IMR-90 (cell line): ENCODE results near the gene SHROOM4. TPM values are rescaled to one million over a fixed set of nuclear protein-coding genes. Genes with fewer than 3 reads are reported as not detected.

Source experiments
- ATAC-seq: fragments of 200-7000 bp; cut with Tn5 transposase; 2 replicates; pipeline ENCODE4 v1.9.1; 2020; ENCODE audit warnings: low read depth, mild to moderate bottlenecking, moderate library complexity
- BruUV-seq: library from RNA; stranded (reverse); fragments of 400-500 nt; replicated peaks from 2 replicates; lab custom pipeline; 2021; lab: Mats Ljungman, UMichigan
- CTCF ChIA-PET: fragments of 300-600 bp; formaldehyde crosslinking; extraction: SDS; loops from one replicate; lab custom pipeline; 2021; ENCODE audit warnings: antibody characterized with exemption; lab: Yijun Ruan, JAX
- POLR2A ChIA-PET: fragments of 300-600 bp; sonication (Branson Sonifier 250); formaldehyde crosslinking; loops from one replicate; lab custom pipeline; 2022; ENCODE audit warnings: antibody characterized with exemption; ENCODE audit not compliant: unreplicated experiment; lab: Charles Lee
- DNase-seq: peaks from one replicate; pipeline ENCODE4 v3.0.0; 2013
- H2AFZ ChIP-seq: replicated peaks from 2 replicates; pipeline ENCODE3; 2013; ENCODE audit warnings: low read length, mild to moderate bottlenecking; ENCODE audit not compliant: poor library complexity
- H2AK5ac ChIP-seq: 2 replicates; pipeline ENCODE4 v1.6.1; 2013; ENCODE audit warnings: low read depth, low read length, inconsistent platforms
- H2AK9ac ChIP-seq: replicated peaks from 2 replicates; pipeline ENCODE3; 2013; ENCODE audit warnings: mild to moderate bottlenecking, low read depth, low read length, moderate library complexity; ENCODE audit not compliant: poor library complexity
- H2BK120ac ChIP-seq: 2 replicates; pipeline ENCODE4 v1.6.1; 2013; ENCODE audit warnings: low read depth, low read length, inconsistent platforms
- H2BK15ac ChIP-seq: 3 replicates; pipeline ENCODE4 v1.6.1; 2013; ENCODE audit warnings: low read depth, low read length, inconsistent platforms
- H2BK20ac ChIP-seq: 2 replicates; pipeline ENCODE4 v1.6.1; 2013; ENCODE audit warnings: low read depth, mild to moderate bottlenecking, inconsistent platforms, low read length, moderate library complexity
- H2BK5ac ChIP-seq: 2 replicates; pipeline ENCODE4 v1.6.1; 2013; ENCODE audit warnings: mild to moderate bottlenecking, low read depth, low read length, inconsistent platforms; ENCODE audit not compliant: poor library complexity, severe bottlenecking
- H3K14ac ChIP-seq: replicated peaks from 2 replicates; pipeline ENCODE4 v1.6.1; 2013; ENCODE audit warnings: low read depth, low read length, inconsistent platforms
- H3K18ac ChIP-seq: 2 replicates; pipeline ENCODE4 v1.6.1; 2013; ENCODE audit warnings: low read depth, low read length, control low read depth
- H3K23ac ChIP-seq: 2 replicates; pipeline ENCODE4 v1.6.1; 2013; ENCODE audit warnings: low read depth, low read length, inconsistent platforms
- H3K27ac ChIP-seq: 2 replicates; pipeline ENCODE4 v1.5.1; 2013; ENCODE audit warnings: mild to moderate bottlenecking, control low read depth, low read length; ENCODE audit not compliant: insufficient read depth
- H3K27me3 ChIP-seq: 2 replicates; pipeline ENCODE4 v1.6.1; 2013; ENCODE audit warnings: low read length; ENCODE audit not compliant: control insufficient read depth, insufficient read depth
- H3K36me3 ChIP-seq: 2 replicates; pipeline ENCODE4 v1.6.1; 2013; ENCODE audit warnings: low read length, mixed read lengths; ENCODE audit not compliant: control insufficient read depth, insufficient read depth
- H3K4ac ChIP-seq: 2 replicates; pipeline ENCODE4 v1.6.1; 2013; ENCODE audit warnings: low read depth, low read length, inconsistent platforms
- H3K4me1 ChIP-seq: 2 replicates; pipeline ENCODE4 v1.6.1; 2013; ENCODE audit warnings: low read length, mixed read lengths; ENCODE audit not compliant: control insufficient read depth, insufficient read depth
- H3K4me2 ChIP-seq: 2 replicates; pipeline ENCODE4 v1.6.1; 2013; ENCODE audit warnings: low read depth, mild to moderate bottlenecking, control low read depth, low read length, moderate library complexity
- H3K4me3 ChIP-seq: 2 replicates; pipeline ENCODE4 v1.5.1; 2013; ENCODE audit warnings: low read depth, mild to moderate bottlenecking, control low read depth, low read length, moderate library complexity; ENCODE audit not compliant: insufficient read depth
- H3K56ac ChIP-seq: 2 replicates; pipeline ENCODE4 v1.6.1; 2013; ENCODE audit warnings: low read length, inconsistent platforms; ENCODE audit not compliant: insufficient read depth; ENCODE audit errors: extremely low read depth
- H3K79me1 ChIP-seq, 2 experiments: 2 replicates each; pipeline ENCODE4 v1.6.1; 2013; ENCODE audit warnings: low read length in 2 of 2, inconsistent platforms in 1 of 2, low read depth in 1 of 2
- H3K9ac ChIP-seq: 2 replicates; pipeline ENCODE4 v1.6.1; 2013; ENCODE audit warnings: low read depth, low read length, control low read depth
- H3K9me1 ChIP-seq: 2 replicates; pipeline ENCODE4 v1.6.1; 2013; ENCODE audit warnings: low read length, inconsistent platforms; ENCODE audit not compliant: insufficient read depth
- H3K9me3 ChIP-seq: 2 replicates; pipeline ENCODE4 v1.6.1; 2013; ENCODE audit warnings: low read length; ENCODE audit not compliant: control insufficient read depth, insufficient read depth
- H4K20me1 ChIP-seq: 2 replicates; pipeline ENCODE4 v1.6.1; 2013; ENCODE audit warnings: low read length, inconsistent platforms; ENCODE audit not compliant: insufficient read depth
- H4K5ac ChIP-seq: 2 replicates; pipeline ENCODE4 v1.6.1; 2013; ENCODE audit warnings: mild to moderate bottlenecking, low read depth, low read length, control low read depth
- H4K8ac ChIP-seq, 2 experiments: 2 replicates each; pipeline ENCODE4 v1.6.1; 2013; ENCODE audit warnings: low read depth in 2 of 2, low read length in 2 of 2, control low read depth in 1 of 2, inconsistent platforms in 1 of 2
- H4K91ac ChIP-seq: 2 replicates; pipeline ENCODE4 v1.6.1; 2013; ENCODE audit warnings: low read depth, low read length, inconsistent platforms; ENCODE audit not compliant: insufficient read depth
- BHLHE40 ChIP-seq: fragments of 150-350 bp; IDR thresholded peaks from 2 replicates; pipeline ENCODE4 v1.6.1; 2016; ENCODE audit warnings: mild to moderate bottlenecking, low read depth, low read length
- CEBPB ChIP-seq: IDR thresholded peaks from 2 replicates; pipeline ENCODE4 v1.6.1; 2012; ENCODE audit warnings: low read depth, low read length, improper control_type of control experiment
- CHD1 ChIP-seq: IDR thresholded peaks from 2 replicates; pipeline ENCODE4 v1.6.1; 2012; ENCODE audit warnings: low read depth, low read length, improper control_type of control experiment
- MAZ ChIP-seq: IDR thresholded peaks from 2 replicates; pipeline ENCODE4 v1.6.1; 2012; ENCODE audit warnings: low read depth, mild to moderate bottlenecking, low read length, improper control_type of control experiment, moderate library complexity, borderline replicate concordance
- NFE2L2 ChIP-seq: fragments of 150-350 bp; IDR thresholded peaks from 2 replicates; pipeline ENCODE4 v1.6.1; 2016; ENCODE audit warnings: low read depth, mild to moderate bottlenecking, low read length
- RAD21 ChIP-seq: IDR thresholded peaks from 2 replicates; pipeline ENCODE4 v1.6.1; 2012; ENCODE audit warnings: low read length, improper control_type of control experiment
- RCOR1 ChIP-seq: IDR thresholded peaks from 2 replicates; pipeline ENCODE4 v1.6.1; 2012; ENCODE audit warnings: mild to moderate bottlenecking, low read length, improper control_type of control experiment; ENCODE audit not compliant: insufficient replicate concordance
- RFX5 ChIP-seq: IDR thresholded peaks from 2 replicates; pipeline ENCODE4 v1.8.0; 2012; ENCODE audit warnings: low read depth, mild to moderate bottlenecking, low read length, moderate library complexity
- whole genome bisulfite sequencing, 2 experiments: methylation state at CpG; one replicate each; pipeline versions ENCODE4 v1.1.5 to v1.1.7; 2013; ENCODE audit warnings: missing lambda C conversion rate in 2 of 2; ENCODE audit not compliant: insufficient read length in 1 of 2; ENCODE audit errors: extremely low coverage in 2 of 2; 5-methylcytosine and 5-hydroxymethylcytosine counted together
- dilution Hi-C: fragments of 300-500 bp; cut with HindIII; formaldehyde crosslinking; loops from one replicate; pipeline ENCODE4 v1.14.3; 2018; ENCODE audit warnings: low sequenced_read_pairs; ENCODE audit not compliant: unreplicated experiment
- in situ Hi-C: fragments of 300-500 bp; cut with MboI; formaldehyde crosslinking; loops from 3 replicates; pipeline ENCODE4 v1.14.3; 2019; ENCODE audit warnings: low sequenced_read_pairs, inconsistent platforms, mixed read lengths
- intact Hi-C: fragments of 100-400 bp; cut with micrococcal nuclease; formaldehyde crosslinking; loops from 2 replicates; pipeline ENCODE4 v1.10.0; 2022
- polyA plus RNA-seq, 3 experiments: library from polyadenylated mRNA; depleted of rRNA; stranded (reverse); fragments of >200 nt; gene quantifications; 2 replicates each; pipeline ENCODE4 v1.2.3, GENCODE V29; 2012; ENCODE audit warnings: low replicate concordance in 1 of 3
- total RNA-seq: library from RNA; depleted of rRNA; stranded (reverse); fragments of >200 nt; gene quantifications from 2 replicates; pipeline ENCODE4 v1.2.3, GENCODE V29; 2012
- TF ChIP-seq, protein P1 (sequence below): fragments of 150-350 bp; IDR thresholded peaks from 2 replicates; pipeline ENCODE4 v1.6.1; 2016; ENCODE audit warnings: low read depth, mild to moderate bottlenecking, low read length, moderate library complexity, borderline replicate concordance
- TF ChIP-seq, protein P2 (sequence below): fragments of 150-350 bp; IDR thresholded peaks from 2 replicates; pipeline ENCODE4 v1.6.1; 2017; ENCODE audit warnings: mild to moderate bottlenecking, antibody characterized with exemption, low read length, low read depth
- TF ChIP-seq, protein P3 (sequence below): conservative IDR thresholded peaks from 2 replicates; pipeline ENCODE4 v1.5.1; 2012; ENCODE audit warnings: mild to moderate bottlenecking, low read depth, low read length, improper control_type of control experiment

SHROOM4 gene
- total and polyA plus RNA-seq, 2 of the 4 experiments (the other 2 are of a cell fraction), result 1.0 to 2.2 TPM

DNA sequence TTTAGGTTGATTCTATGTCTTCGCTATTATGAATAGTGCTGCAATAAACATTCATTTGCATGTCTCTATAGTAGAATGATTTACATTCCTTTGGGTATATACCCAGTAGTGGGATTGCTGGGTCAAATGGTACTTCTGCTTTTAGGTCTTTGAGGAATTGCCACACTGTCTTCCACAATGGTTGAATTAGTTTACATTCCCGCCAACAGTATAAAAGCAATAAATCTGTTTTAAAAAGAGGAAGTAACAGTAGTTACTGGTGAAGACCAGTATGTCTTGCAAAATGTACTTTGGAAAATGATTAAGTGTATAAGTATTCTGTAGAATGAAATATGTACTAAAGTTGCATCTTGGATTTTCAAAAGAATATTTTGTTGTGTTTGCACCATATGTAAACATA is 77.3 kb downstream of the SHROOM4 start:
- no CpG with 5 or more reads among the region's 2 CpGs for WGBS, 2 experiments
- Histone ChIP-seq H4K5ac (no peak overlapping the region), H3K4me2 (no peak overlapping the region), H3K14ac (no peak overlapping the region), H4K91ac (no peak overlapping the region), H4K20me1 (no peaks in the 10 kb centered on the region), H3K18ac (no peak overlapping the region), H3K4me3 (no peak overlapping the region), H3K9me3 (no peaks in the 10 kb centered on the region), H3K36me3 (no peaks in the 10 kb centered on the region), H3K9me1 (no peaks in the 10 kb centered on the region), H2BK5ac (no peak overlapping the region), H2AK5ac (no peak overlapping the region), H3K27me3 (peaks cover 1% of the 10 kb centered on the region; the same call in 1 of the 2 replicates), H2AK9ac (no peak overlapping the region), H2BK15ac (no peak overlapping the region), H4K8ac (no peak overlapping the region), H2BK120ac (no peak overlapping the region), H3K27ac (no peak overlapping the region), H3K9ac (no peak overlapping the region), H3K79me1 (peaks cover 0 to 2% of the 10 kb centered on the region in 2 experiments; a peak in 1 of 4 replicates), H3K56ac (no peak overlapping the region), H3K4ac (no peak overlapping the region), H3K23ac (no peak overlapping the region), H2AFZ (no peak overlapping the region), H2BK20ac (no peak overlapping the region), H3K4me1 (no peaks in the 10 kb centered on the region)
- intact Hi-C loops (loop anchor here (1.0 kb wide), 1 partner anchor 52 kb away; no protein-coding TSS in a partner anchor), dilution Hi-C loops (no loop called here), in situ Hi-C loops (no loop called here)
- BruUV-seq, result no TSS peak
- ATAC-seq (no peak), DNase-seq (no peak)
- POLR2A ChIA-PET, result no interaction called here
- TF ChIP-seq BHLHE40 (no peak), NFE2L2 (no peak), RFX5 (no peak), RCOR1 (no peak), CEBPB (no peak), RAD21 (no peak), CHD1 (no peak), MAZ (no peak)
- TF ChIP-seq, protein P1, sequence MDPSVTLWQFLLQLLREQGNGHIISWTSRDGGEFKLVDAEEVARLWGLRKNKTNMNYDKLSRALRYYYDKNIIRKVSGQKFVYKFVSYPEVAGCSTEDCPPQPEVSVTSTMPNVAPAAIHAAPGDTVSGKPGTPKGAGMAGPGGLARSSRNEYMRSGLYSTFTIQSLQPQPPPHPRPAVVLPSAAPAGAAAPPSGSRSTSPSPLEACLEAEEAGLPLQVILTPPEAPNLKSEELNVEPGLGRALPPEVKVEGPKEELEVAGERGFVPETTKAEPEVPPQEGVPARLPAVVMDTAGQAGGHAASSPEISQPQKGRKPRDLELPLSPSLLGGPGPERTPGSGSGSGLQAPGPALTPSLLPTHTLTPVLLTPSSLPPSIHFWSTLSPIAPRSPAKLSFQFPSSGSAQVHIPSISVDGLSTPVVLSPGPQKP, result no peak
- TF ChIP-seq, protein P2, sequence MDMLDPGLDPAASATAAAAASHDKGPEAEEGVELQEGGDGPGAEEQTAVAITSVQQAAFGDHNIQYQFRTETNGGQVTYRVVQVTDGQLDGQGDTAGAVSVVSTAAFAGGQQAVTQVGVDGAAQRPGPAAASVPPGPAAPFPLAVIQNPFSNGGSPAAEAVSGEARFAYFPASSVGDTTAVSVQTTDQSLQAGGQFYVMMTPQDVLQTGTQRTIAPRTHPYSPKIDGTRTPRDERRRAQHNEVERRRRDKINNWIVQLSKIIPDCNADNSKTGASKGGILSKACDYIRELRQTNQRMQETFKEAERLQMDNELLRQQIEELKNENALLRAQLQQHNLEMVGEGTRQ, result no peak
- TF ChIP-seq, protein P3, sequence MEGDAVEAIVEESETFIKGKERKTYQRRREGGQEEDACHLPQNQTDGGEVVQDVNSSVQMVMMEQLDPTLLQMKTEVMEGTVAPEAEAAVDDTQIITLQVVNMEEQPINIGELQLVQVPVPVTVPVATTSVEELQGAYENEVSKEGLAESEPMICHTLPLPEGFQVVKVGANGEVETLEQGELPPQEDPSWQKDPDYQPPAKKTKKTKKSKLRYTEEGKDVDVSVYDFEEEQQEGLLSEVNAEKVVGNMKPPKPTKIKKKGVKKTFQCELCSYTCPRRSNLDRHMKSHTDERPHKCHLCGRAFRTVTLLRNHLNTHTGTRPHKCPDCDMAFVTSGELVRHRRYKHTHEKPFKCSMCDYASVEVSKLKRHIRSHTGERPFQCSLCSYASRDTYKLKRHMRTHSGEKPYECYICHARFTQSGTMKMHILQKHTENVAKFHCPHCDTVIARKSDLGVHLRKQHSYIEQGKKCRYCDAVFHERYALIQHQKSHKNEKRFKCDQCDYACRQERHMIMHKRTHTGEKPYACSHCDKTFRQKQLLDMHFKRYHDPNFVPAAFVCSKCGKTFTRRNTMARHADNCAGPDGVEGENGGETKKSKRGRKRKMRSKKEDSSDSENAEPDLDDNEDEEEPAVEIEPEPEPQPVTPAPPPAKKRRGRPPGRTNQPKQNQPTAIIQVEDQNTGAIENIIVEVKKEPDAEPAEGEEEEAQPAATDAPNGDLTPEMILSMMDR, result no peak
- CTCF ChIA-PET, result interaction anchor here (1.3 kb wide), 1 partner anchor 24 kb away, joined by 5 read pairs; no protein-coding TSS in a partner anchor
